ENCODE data around the gene KANK4. TPM values are rescaled to one million over a fixed set of nuclear protein-coding genes. Genes with fewer than 3 reads are reported as not detected.
"Not testable (repeated sequence)": the region's sequence is repeated elsewhere in the genome, so short reads cannot be mapped to it uniquely, and the experiment has no call there.

Gene KANK4
- total and polyA plus RNA-seq, 5 donors, result 0.09 to 0.39 (median 0.20) TPM; not detected in 1

- 90% methylated on average over 5 of the region's 5 CpGs for WGBS
- no peak for DNase-seq
- no peak for ATAC-seq
- H3K9me3 ChIP-seq (ENCODE audit: control insufficient read depth, low read length), result no peaks in the 10 kb centered on the region
- no peak overlapping the region for H3K27ac ChIP-seq (ENCODE audit: low read length)
- intact Hi-C loops (cut with DNase I), result no loop called here
- H3K4me1 ChIP-seq (ENCODE audit: control insufficient read depth, insufficient read depth, low read length), result no peaks in the 10 kb centered on the region
- no peaks in the 10 kb centered on the region for H3K27me3 ChIP-seq (ENCODE audit: control insufficient read depth, insufficient read depth)
- no peak overlapping the region for H3K4me3 ChIP-seq (ENCODE audit: low read length)
Observed at GRCh38 chr1:62230718-62231117, 88.5 kb downstream of the KANK4 start.

- DNase-seq, result no peak
- H3K4me3 ChIP-seq (ENCODE audit: low read length), result no peak overlapping the region
- H3K27me3 ChIP-seq (ENCODE audit: control insufficient read depth, insufficient read depth), result no peaks in the 10 kb centered on the region
- ATAC-seq, result no peak
- H3K9me3 ChIP-seq (ENCODE audit: control insufficient read depth, low read length), result no peaks in the 10 kb centered on the region
- intact Hi-C loops (cut with DNase I), result no loop called here
- H3K4me1 ChIP-seq (ENCODE audit: control insufficient read depth, insufficient read depth, low read length), result no peaks in the 10 kb centered on the region
- no peak overlapping the region for H3K27ac ChIP-seq (ENCODE audit: low read length)
- 28% methylated on average over 2 of the region's 2 CpGs for WGBS
Observed at GRCh38 chr1:62229932-62230331, 89.3 kb downstream of the KANK4 start.

- H3K4me1 ChIP-seq (ENCODE audit: control insufficient read depth, insufficient read depth, low read length), result no peaks in the 10 kb centered on the region
- no peaks in the 10 kb centered on the region for H3K27me3 ChIP-seq (ENCODE audit: control insufficient read depth, insufficient read depth)
- ATAC-seq, result no peak
- no peak overlapping the region for H3K4me3 ChIP-seq (ENCODE audit: low read length)
- DNase-seq, result no peak
- intact Hi-C loops (cut with DNase I), result no loop called here
- H3K27ac ChIP-seq (ENCODE audit: low read length), result no peak overlapping the region
- no peaks in the 10 kb centered on the region for H3K9me3 ChIP-seq (ENCODE audit: control insufficient read depth, low read length)
- 85% methylated on average over 3 of the region's 3 CpGs for WGBS
Observed at GRCh38 chr1:62229468-62229867, 89.8 kb downstream of the KANK4 start.

- intact Hi-C loops (cut with DNase I), result no loop called here
- H3K4me1 ChIP-seq (ENCODE audit: control insufficient read depth, insufficient read depth, low read length), result no peaks in the 10 kb centered on the region
- no peak overlapping the region for H3K27ac ChIP-seq (ENCODE audit: low read length)
- no peaks in the 10 kb centered on the region for H3K27me3 ChIP-seq (ENCODE audit: control insufficient read depth, insufficient read depth)
- DNase-seq (no peak), ATAC-seq (no peak)
- no peaks in the 10 kb centered on the region for H3K9me3 ChIP-seq (ENCODE audit: control insufficient read depth, low read length)
- 59% methylated on average over 4 of the region's 4 CpGs for WGBS
- H3K4me3 ChIP-seq (ENCODE audit: low read length), result no peak overlapping the region
Observed at GRCh38 chr1:62228883-62229187, 90.4 kb downstream of the KANK4 start.

GRCh38 chr1:62228136-62228882, 90.9 kb downstream of the KANK4 start:
- H3K27me3 ChIP-seq (ENCODE audit: control insufficient read depth, insufficient read depth), result no peaks in the 10 kb centered on the region
- no peak overlapping the region for H3K27ac ChIP-seq (ENCODE audit: low read length)
- DNase-seq, result no peak
- ATAC-seq, result no peak
- no peaks in the 10 kb centered on the region for H3K9me3 ChIP-seq (ENCODE audit: control insufficient read depth, low read length)
- no peaks in the 10 kb centered on the region for H3K4me1 ChIP-seq (ENCODE audit: control insufficient read depth, insufficient read depth, low read length)
- WGBS, result 81% methylated on average over 12 of the region's 12 CpGs
- no peak overlapping the region for H3K4me3 ChIP-seq (ENCODE audit: low read length)
- intact Hi-C loops (cut with DNase I), result no loop called here

GRCh38 chr1:62227496-62227895, 91.7 kb downstream of the KANK4 start:
- Histone ChIP-seq H3K4me1 (ENCODE audit: control insufficient read depth, insufficient read depth, low read length) (no peaks in the 10 kb centered on the region), H3K9me3 (ENCODE audit: control insufficient read depth, low read length) (no peaks in the 10 kb centered on the region), H3K27me3 (ENCODE audit: control insufficient read depth, insufficient read depth) (no peaks in the 10 kb centered on the region), H3K27ac (ENCODE audit: low read length) (no peak overlapping the region), H3K4me3 (ENCODE audit: low read length) (no peak overlapping the region)
- intact Hi-C loops (cut with DNase I), result no loop called here
- WGBS, result 89% methylated on average over 11 of the region's 11 CpGs
- DNase-seq (no peak), ATAC-seq (no peak)

GRCh38 chr1:62224182-62224581, 95.1 kb downstream of the KANK4 start:
- Histone ChIP-seq H3K9me3 (ENCODE audit: control insufficient read depth, low read length) (no peaks in the 10 kb centered on the region), H3K4me1 (ENCODE audit: control insufficient read depth, insufficient read depth, low read length) (no peaks in the 10 kb centered on the region), H3K4me3 (ENCODE audit: low read length) (no peak overlapping the region), H3K27ac (ENCODE audit: low read length) (no peak overlapping the region), H3K27me3 (ENCODE audit: control insufficient read depth, insufficient read depth) (no peaks in the 10 kb centered on the region)
- intact Hi-C loops (cut with DNase I), result no loop called here
- no peak for DNase-seq
- ATAC-seq, result no peak
- 40% methylated on average over 2 of the region's 3 CpGs for WGBS

GRCh38 chr1:62222321-62222720, 96.9 kb downstream of the KANK4 start:
- WGBS, result 94% methylated on average over 9 of the region's 9 CpGs
- no peak for ATAC-seq
- DNase-seq, result no peak

GRCh38 chr1:62221171-62221570, 98.1 kb downstream of the KANK4 start:
- intact Hi-C loops (cut with DNase I), result no loop called here
- no peak for ATAC-seq
- WGBS, result 94% methylated on average over 1 of the region's 1 CpG

More at GRCh38 chr1:62222321-62222720, 96.9 kb downstream of the KANK4 start:
- H3K4me3 ChIP-seq (ENCODE audit: low read length), result no peak overlapping the region
- H3K27me3 ChIP-seq (ENCODE audit: control insufficient read depth, insufficient read depth), result no peaks in the 10 kb centered on the region
- intact Hi-C loops (cut with DNase I), result no loop called here
- no peaks in the 10 kb centered on the region for H3K9me3 ChIP-seq (ENCODE audit: control insufficient read depth, low read length)
- no peaks in the 10 kb centered on the region for H3K4me1 ChIP-seq (ENCODE audit: control insufficient read depth, insufficient read depth, low read length)
- H3K27ac ChIP-seq (ENCODE audit: low read length), result no peak overlapping the region

GRCh38 chr1:62220456-62220855, 98.8 kb downstream of the KANK4 start:
- H3K4me3 ChIP-seq (ENCODE audit: low read length); DNase-seq; H3K27ac ChIP-seq (ENCODE audit: low read length); intact Hi-C loops (cut with DNase I); H3K9me3 ChIP-seq (ENCODE audit: control insufficient read depth, low read length); H3K4me1 ChIP-seq (ENCODE audit: control insufficient read depth, insufficient read depth, low read length); ATAC-seq; H3K27me3 ChIP-seq (ENCODE audit: control insufficient read depth, insufficient read depth): not testable (repeated sequence)
- 93% methylated on average over 9 of the region's 9 CpGs for WGBS

More at GRCh38 chr1:62221171-62221570, 98.1 kb downstream of the KANK4 start:
- Histone ChIP-seq H3K4me3 (ENCODE audit: low read length) (no peak overlapping the region), H3K4me1 (ENCODE audit: control insufficient read depth, insufficient read depth, low read length) (no peaks in the 10 kb centered on the region), H3K27me3 (ENCODE audit: control insufficient read depth, insufficient read depth) (no peaks in the 10 kb centered on the region), H3K9me3 (ENCODE audit: control insufficient read depth, low read length) (no peaks in the 10 kb centered on the region), H3K27ac (ENCODE audit: low read length) (no peak overlapping the region)
- DNase-seq, result no peak

GRCh38 chr1:62218604-62219003, 100.6 kb downstream of the KANK4 start:
- DNase-seq (no peak), ATAC-seq (no peak)
- intact Hi-C loops (cut with DNase I), result no loop called here
- WGBS, result 72% methylated on average over 2 of the region's 2 CpGs
- Histone ChIP-seq H3K4me1 (ENCODE audit: control insufficient read depth, insufficient read depth, low read length) (no peaks in the 10 kb centered on the region), H3K27ac (ENCODE audit: low read length) (no peak overlapping the region), H3K4me3 (ENCODE audit: low read length) (no peak overlapping the region), H3K9me3 (ENCODE audit: control insufficient read depth, low read length) (no peaks in the 10 kb centered on the region), H3K27me3 (ENCODE audit: control insufficient read depth, insufficient read depth) (no peaks in the 10 kb centered on the region)
